HG03439 (cell line): ENCODE measurements around the gene STRC.
"Not testable (repeated sequence)": the region's sequence is repeated elsewhere in the genome, so short reads cannot be mapped to it uniquely, and the experiment has no call there.

ENCODE experiments used
- ATAC-seq: cut with Tn5 transposase; IDR thresholded peaks from one replicate; pipeline ENCODE4 v1.9.1; 2021; ENCODE audit warnings: mild to moderate bottlenecking, moderate library complexity; ENCODE audit not compliant: unreplicated experiment

Gene STRC

GRCh38 chr15:43566615-43567014 lies 52.0 kb downstream of the STRC start:
- not testable (repeated sequence) for ATAC-seq

- ATAC-seq = not testable (repeated sequence)
Measured at GRCh38 chr15:43563793-43564192, 54.8 kb downstream of the STRC start.

DNA sequence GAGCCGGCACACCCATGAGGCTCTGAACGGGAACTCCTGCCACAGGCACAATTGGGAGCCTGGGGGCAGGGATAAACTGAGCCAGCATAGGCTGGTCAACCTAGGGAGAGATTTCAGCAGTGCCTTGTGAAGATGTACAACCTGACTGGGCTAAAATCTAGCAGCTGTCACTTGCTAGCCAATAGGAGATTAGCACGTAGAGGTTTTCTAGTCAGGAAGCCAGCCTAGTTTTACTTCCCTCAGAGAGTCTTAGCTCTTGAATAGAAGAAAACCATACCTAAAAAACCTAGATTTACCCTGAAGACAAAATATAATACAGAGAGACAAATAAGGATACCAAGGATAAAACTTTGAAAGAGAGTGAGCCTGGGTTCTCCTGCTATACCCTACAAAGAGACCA lies 55.8 kb downstream of the STRC start:
- ATAC-seq = not testable (repeated sequence)

DNA sequence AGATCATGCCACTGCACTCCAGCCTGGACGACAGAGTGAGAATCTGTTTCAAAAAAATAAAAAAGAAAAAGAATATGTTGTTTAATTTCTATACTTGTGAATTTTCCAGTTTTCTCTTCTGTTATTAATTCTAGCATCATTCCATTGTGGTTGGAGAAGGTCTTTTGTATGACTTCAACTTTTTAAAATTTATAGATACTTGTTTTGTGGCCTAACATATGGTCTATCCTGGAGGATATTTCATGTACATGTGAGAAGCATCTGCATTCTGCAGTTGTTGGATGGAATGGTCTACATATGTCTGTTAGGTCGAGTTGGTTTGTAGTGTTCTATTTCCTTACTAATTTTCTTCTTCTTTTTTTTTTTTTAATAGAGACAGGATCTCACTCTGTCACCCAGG lies 65.6 kb downstream of the STRC start:
- ATAC-seq = no peak

DNA sequence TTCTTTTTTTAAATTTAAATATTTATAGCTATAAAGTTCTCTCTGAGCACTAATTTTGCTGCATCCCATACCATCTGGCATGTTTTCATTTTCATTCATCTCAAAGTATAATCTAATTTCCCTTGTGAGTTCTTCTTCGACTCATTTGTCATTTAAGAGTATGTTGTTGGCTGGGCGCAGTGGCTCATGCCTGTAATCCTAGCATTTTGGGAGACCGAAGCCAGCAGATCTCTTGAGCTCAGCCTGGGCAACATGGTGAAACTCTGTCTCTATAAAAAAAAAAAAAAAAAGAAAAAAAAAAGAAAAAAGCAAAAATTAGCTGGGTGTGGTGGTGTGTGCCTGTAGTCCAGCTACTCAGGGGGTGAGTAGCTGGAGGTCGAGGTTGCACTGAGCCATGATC lies 66.3 kb downstream of the STRC start:
- ATAC-seq = no peak

GRCh38 chr15:43550527-43551363 lies 67.9 kb downstream of the STRC start:
- no peak for ATAC-seq
